ENCODE data around the gene C16orf78.

The C16orf78 gene

GRCh38 chr16:49399594-49400364 is 26.2 kb downstream of the C16orf78 start:
- peak; percentile 71 for DNase-seq (ENCODE audit: extremely low spot score)
- TF ChIP-seq CTCF (IDR thresholded peaks at IDR 0.05; ENCODE audit: control extremely low read depth, extremely low read depth, low read depth, missing control alignments) = no peak
- ChIA-PET CTCF (interaction anchor here (0.9 to 1.3 kb wide), 2 partner anchors 8 to 10 kb away, joined by 3 read pairs; no protein-coding TSS in a partner anchor), POLR2A (no interaction called here)

GRCh38 chr16:49400611-49401010 is 27.0 kb downstream of the C16orf78 start:
- CTCF ChIA-PET = interaction anchor here (1.3 kb wide), 1 partner anchor 9 kb away, joined by 3 read pairs; no protein-coding TSS in a partner anchor
- DNase-seq (ENCODE audit: extremely low spot score) = no peak
- POLR2A ChIA-PET = no interaction called here
- TF ChIP-seq CTCF (IDR thresholded peaks at IDR 0.05; ENCODE audit: control extremely low read depth, extremely low read depth, low read depth, missing control alignments) = no peak

GRCh38 chr16:49405123-49405522 is 31.5 kb downstream of the C16orf78 start:
- DNase-seq (ENCODE audit: extremely low spot score) = no peak
- TF ChIP-seq CTCF (IDR thresholded peaks at IDR 0.05; ENCODE audit: control extremely low read depth, extremely low read depth, low read depth, missing control alignments) = no peak
- POLR2A ChIA-PET = no interaction called here
- CTCF ChIA-PET = interaction anchor here (0.9 to 2.0 kb wide), 3 partner anchors 52 to 188 kb away, joined by 3 to 8 read pairs (median 3); no protein-coding TSS in a partner anchor

- CTCF ChIA-PET = interaction anchor here (1.1 to 2.0 kb wide), 2 partner anchors 56 to 187 kb away, joined by 3 to 8 read pairs; no protein-coding TSS in a partner anchor
- POLR2A ChIA-PET = no interaction called here
- no peak for DNase-seq (ENCODE audit: extremely low spot score)
- TF ChIP-seq CTCF (IDR thresholded peaks at IDR 0.05; ENCODE audit: control extremely low read depth, extremely low read depth, low read depth, missing control alignments) = no peak
These were observed 31.9 kb downstream of the C16orf78 start for GRCh38 chr16:49405530-49405929.

GRCh38 chr16:49407873-49408550 is 34.4 kb downstream of the C16orf78 start:
- TF ChIP-seq CTCF (IDR thresholded peaks at IDR 0.05; ENCODE audit: control extremely low read depth, extremely low read depth, low read depth, missing control alignments) = peak; percentile 92
- POLR2A ChIA-PET = no interaction called here
- peak; percentile 79 for DNase-seq (ENCODE audit: extremely low spot score)
- CTCF ChIA-PET = interaction anchor here (0.7 to 2.3 kb wide), 27 partner anchors 9 to 617 kb away, joined by 3 to 21 read pairs (median 4); partner anchors contain the start of gene CNEP1R1

- ChIA-PET CTCF (interaction anchor here (1.2 to 2.3 kb wide), 9 partner anchors 9 to 616 kb away, joined by 3 to 21 read pairs (median 4); partner anchors contain the start of gene CNEP1R1), POLR2A (no interaction called here)
- DNase-seq (ENCODE audit: extremely low spot score) = no peak
- no peak for TF ChIP-seq CTCF (IDR thresholded peaks at IDR 0.05; ENCODE audit: control extremely low read depth, extremely low read depth, low read depth, missing control alignments)
These were observed 35.5 kb downstream of the C16orf78 start for GRCh38 chr16:49409121-49409520.

Data from GM10248 (cell line).